GM21367 (cell line): ENCODE data around the gene TTC28.
"Not testable (repeated sequence)": the region's sequence is repeated elsewhere in the genome, so short reads cannot be mapped to it uniquely, and the experiment has no call there.

Source experiments
- ATAC-seq: cut with Tn5 transposase; IDR thresholded peaks from one replicate; pipeline ENCODE4 v1.9.1; 2021; ENCODE audit not compliant: unreplicated experiment

The TTC28 gene

DNA sequence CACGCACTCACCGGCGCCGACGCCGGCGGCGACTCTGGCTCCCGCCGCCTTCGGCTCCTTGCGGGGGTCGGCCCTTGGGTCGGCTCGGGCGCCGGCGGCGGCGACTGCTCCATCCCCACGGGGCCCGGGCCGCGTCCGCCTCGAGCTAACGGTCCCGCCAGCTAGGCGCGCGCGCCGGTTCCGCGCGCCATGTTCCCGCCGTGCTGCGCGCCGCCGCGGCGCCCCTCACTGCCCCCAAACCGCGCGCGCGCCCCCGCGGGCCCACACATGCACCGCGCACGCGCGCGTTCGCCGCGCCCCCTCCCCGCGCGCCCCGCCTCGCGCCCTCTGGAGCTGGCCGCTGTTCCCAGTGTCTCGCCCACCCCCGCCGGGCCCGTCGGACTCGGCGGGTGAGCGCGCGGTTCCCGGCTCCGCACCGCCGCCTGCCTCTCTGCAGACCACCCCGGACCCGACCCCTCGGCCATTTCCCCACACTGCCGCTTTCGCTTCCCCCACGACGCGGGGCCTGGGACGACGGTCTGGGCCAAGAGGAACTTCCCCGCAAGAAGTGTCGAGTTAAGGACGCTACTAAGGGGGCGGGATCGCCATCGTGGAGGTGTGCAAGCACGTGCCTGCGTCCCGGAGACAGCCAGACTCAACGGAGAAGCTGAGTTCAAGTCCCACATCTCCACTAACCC lies at the start of gene TTC28:
TSS of gene TTC28 (minus strand) at position 230 of the 677 bp plus-strand sequence. CDS start at position 113, 117 bp downstream.
- ATAC-seq = not testable (repeated sequence)

DNA sequence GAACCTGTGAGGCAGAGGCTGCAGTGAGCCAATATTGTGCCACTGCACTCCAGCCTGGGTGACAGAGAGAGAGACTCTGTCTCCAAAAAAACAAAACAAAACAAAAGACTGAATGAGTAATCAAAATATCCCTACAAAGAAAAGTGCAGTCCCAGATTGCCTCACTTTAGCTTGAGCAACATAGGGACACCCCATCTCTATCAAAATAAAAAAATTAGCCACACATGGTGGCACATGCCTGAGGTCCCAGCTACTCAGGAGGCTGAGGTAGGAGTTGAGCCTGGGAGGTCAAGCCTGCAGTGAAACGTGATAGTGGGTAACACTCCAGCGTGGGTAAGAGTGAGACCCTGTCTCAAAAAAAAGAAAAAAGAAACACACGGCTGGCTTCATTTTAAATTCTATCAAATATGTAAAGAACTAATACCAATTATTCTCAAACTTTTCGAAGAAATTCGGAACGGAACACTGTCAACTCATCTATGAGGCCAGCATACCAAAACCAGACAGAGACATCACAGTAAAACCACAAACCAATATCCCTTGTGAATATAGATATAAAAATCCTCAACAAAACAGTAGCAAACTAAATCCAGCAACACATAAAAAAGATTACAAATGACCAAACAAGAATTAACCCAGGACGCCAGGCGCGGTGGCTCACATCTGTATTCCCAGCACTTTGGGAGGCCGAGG lies 49.1 kb upstream of the TTC28 start:
- no peak for ATAC-seq

DNA sequence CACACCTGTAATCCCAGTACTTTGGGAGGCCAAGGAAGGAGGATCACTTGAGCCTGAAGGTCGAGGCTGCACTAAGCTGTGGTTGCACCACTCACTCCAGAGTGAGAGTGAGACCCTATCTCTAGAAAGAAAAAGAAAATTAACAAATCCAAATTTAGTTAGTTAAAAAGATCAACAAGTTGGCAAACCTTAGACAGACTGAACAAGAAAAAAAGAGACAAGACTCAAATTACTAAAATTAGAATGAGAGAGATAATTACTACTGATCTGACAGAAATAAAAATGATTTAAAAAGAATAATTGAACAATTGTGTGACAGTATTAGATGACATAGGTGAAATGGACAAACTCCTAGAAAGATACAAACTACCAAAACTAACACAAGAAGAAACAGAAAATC lies 48.4 kb upstream of the TTC28 start:
- no peak for ATAC-seq

DNA sequence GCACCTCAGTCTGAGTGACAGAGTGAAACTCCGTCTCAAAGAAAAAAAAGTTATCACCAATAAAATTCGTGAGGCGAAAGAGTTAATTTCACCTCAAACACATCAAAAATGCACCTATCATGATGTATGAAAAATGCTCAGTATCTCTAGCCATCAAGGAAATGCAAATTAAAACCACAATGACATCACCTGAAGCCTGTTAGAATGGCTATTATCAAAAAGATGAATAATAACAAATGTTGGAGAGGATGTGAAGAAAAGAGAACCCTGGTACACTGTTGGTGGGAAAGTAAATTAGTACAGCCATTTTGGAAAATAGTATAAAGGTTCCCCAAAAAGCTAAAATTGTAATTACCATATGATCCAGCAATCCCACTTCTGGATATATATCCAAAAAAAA lies 38.4 kb upstream of the TTC28 start:
- ATAC-seq = no peak

DNA sequence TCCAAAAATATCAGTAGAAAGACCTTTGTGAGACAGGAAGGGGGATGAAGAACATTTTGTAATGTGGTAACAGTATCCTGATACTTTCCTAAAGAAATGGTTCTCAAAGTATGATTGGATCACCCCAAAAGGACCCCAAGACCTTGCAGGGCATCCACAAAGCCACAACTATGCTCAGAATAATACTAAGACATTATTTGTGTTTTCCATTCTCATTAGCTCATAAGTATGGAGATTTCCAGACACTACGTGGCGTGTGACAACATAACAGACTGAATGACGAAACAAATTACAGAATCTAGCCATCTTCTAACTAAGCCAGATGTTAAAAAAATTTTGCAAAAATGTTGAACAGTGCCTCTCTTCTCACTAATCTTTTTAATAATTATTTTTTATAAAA lies 37.0 kb upstream of the TTC28 start:
- no peak for ATAC-seq

DNA sequence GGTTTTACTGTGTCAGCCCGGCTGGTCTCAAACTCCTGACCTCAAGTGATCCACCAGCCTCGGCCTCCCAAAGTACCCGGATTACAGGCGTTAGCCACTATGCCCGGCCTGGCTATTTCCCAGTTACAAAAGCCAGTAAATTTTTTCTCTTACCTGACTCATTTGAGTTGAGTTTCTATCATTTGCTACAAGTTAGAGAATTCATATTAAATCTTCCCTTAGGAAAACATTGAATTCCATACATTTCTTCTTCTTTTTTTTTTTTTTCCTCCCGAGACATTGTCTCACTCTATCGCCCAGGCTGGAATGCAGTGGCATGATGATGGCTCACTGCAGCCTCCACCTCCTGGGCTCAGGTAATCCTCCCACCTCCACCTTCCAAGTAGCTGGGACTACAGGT lies 36.0 kb upstream of the TTC28 start:
- no peak for ATAC-seq

DNA sequence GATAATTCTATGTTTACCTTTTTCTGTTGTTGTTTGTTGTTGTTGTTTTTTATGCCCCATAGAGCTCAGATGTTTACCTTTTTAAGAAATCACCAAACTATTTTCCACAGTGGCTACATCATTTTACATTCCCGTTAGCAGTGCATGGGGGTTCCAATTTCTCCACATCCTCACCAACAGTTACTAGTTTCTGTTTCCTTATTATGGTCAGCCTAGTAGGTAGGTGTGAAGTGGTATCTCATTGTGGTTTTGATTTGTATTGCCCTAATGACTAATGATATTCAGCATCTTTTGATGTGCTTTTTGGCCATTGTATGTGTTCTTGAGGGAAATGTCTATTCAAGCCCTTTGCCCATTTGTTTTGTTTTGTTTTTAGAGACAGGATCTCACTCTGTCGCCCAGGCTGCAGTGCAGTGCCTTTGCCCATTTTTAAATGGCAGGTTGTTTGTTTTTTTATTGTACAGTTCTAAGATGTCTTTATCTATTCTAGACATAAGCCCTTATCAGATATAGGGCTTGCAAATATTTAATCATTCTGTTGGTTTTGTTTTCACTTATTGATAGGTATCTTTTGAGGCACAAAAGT lies 34.5 kb upstream of the TTC28 start:
- ATAC-seq = no peak

DNA sequence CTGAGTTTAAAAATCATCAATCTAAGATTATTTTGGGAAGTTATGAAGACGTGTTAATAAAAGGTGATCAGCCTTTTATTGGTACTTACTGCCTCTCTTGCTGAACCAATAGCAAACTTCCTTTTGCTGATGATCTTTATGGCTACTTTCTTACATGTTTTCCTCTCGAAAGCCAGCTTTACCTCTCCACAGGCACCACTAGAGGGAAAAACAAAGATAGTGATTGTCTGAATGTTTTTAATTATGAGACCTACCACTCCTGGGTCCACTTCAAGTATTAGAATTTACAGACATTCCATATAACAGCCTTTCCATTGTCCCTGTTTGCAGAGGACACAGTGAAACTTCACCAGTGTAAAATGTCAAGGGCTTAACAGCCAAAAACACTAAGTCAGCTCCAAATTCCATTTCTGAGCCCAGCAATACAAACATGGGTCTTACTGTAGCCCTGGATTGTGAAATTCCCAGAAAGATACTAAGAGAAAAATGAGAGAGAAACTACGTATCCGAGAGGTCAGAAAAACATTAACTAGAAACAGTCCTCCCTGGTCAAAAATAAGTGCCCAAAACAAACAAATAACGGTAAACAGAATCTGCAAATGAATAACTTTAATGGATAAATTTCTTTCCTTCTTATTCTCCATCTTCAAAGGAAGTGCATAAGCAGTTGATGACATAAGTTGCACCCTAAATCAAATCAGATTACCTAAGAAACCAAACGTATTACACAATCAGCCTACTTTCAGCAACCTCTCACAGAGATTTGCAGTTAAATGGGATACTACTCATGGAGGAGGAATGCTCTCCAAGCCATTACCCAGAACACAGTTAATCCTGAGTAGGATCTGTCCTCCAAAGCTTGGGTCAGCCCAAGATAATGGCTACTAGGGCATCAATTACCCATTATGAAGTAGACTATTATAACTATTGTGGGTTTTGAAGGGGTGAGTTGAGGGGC lies 32.5 kb upstream of the TTC28 start:
- no peak for ATAC-seq

DNA sequence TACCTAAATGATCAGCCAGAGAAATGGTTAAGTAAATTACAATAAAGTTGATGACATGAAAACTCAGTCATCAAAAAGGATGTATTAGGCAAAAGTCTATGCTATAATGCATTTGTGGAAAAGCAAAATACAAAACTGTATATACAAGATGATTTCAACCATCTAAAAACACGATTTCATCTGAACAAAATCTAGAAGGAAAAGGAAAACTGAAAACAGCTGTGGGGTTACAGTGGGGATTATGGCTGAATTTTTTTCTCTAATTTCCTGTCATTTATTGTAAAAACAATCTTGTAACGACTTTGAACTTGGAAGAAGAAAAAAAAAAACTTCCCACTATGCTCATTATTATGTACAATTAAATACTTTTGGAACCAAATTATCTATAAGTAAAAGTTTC lies 31.7 kb upstream of the TTC28 start:
- ATAC-seq = no peak

DNA sequence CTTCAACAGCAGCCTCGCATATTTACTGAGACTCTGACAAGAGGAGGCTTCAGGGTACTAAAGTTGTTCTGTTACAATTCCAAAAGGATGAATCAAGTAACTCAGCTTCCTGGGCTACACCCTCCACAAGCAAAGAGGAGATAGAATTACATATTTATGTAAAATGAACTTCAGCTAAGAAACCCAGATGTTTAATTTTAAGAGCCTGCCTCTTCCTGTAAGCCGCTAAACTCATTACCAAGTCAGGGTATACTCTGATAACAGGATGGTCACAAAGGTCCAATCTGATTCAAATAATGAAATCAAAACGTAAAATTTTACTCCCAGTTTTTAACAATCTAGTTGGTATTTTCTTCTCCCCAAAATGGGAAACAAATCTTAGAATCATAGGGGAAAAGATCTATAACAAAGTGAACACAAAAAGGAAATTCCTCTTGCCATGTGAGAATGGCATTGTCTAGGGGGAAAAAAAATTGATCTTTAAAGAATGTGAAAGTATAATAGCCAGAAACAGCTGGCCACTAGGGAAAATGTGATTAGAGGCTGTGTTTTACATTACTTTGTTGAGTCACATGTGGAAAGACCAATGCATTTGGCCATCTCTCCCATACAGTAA lies 31.0 kb upstream of the TTC28 start:
- ATAC-seq = no peak

DNA sequence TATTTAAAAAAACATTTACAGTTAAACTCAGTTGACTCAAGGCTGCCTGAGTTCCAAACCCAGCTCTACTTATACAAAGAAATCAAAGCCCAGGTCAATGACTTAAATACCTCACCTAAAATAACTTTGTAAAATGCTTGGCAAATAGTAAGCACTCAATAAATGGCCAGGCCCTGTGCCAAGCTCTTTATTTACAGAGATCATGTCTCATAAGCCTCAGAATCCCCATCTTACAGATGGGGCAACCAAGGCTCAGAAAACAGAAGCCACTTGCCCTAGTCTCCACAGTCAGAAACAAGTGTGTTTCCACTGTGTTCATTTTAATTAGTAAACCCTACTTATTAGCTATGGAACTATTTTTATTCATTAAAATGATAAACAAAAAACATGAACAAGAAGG lies 30.5 kb upstream of the TTC28 start:
- no peak for ATAC-seq

DNA sequence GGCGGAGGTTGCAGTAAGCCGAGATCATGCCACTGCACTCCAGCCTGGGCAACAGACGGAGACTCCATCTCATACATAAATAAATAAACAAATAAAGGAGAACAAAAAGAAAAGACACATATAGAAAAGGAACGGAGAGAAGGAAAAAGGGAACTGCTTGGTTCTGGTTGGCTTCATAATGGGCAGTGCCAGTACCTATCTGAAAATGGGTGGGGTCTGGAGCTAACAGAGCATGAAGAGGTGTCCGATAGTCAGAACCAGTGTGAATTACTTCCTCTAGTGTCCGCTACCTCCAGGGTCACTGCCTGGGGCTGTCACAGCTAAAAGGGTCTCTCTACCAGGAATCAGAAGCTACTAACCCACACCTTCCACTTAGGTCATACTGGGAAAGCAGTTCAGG lies 27.2 kb upstream of the TTC28 start:
- ATAC-seq = no peak

DNA sequence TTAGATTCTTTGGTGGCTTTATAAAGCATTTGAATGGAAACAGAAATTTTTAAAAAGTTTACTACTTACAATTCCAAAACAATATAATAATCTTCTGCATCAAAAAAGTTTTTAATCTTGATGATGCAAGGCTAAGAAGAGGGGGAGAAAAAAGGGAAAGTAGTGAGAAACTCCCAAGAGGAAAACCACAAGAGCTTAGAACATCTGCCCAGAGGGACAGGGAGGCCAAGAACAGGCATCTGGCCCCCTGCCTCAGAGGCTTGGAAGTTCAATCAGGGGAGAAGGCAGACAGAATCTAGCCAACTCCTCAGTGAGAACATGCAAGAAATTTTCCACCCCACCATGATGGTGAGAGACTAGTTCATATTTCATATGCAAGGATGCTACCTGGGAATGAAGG lies 23.8 kb upstream of the TTC28 start:
- ATAC-seq = no peak

DNA sequence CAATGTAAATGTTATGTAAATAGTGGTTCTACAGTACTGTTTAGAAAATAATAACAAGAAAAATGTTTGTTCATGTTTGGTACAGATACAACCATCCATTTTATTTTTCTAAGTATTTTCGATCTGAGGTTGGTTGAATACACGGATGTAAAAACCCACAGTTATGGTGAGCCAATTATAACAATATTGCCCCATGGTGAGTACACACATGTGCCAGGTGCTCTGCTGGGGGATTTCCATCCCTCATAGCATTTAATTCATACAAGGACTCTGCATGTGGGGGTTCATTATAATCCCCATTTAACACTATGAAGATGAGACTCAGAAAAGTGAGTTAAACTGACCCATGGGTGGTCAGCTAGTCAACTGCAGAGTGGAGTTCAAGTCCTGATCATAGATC lies 23.3 kb upstream of the TTC28 start:
- no peak for ATAC-seq

DNA sequence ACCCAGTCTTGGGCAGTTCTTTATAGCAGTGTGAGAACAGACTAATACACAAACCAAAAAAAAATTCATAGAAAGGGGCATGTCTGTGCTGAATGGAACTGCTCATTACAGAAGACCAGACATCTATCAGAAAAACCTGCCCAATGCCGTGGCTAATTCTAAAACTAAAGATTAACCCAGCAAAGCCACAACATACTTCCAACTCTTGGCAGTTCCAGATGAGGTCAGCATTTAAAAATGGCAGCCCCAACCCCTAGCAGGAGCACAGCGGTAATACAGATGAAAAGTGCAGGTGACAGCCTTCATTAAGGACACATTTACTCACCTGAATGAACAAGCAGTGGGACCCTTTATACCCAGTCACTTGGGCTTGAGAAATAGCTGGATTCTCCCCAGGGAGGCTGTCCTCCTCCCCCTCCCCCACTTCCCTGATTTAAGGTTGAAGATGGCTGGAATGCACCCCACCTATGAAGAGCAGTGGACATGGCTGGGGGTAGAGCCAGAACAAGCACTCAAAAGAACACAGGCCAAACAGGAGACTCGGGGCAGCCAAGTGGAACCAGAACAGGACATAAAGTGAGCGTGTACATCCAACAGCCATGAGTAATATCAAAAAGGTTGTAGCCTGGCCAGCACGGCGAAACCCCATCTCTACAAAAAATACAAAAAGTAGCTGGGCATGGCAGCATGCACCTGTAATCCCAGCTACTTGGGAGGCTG lies 13.6 kb upstream of the TTC28 start:
- not testable (repeated sequence) for ATAC-seq

DNA sequence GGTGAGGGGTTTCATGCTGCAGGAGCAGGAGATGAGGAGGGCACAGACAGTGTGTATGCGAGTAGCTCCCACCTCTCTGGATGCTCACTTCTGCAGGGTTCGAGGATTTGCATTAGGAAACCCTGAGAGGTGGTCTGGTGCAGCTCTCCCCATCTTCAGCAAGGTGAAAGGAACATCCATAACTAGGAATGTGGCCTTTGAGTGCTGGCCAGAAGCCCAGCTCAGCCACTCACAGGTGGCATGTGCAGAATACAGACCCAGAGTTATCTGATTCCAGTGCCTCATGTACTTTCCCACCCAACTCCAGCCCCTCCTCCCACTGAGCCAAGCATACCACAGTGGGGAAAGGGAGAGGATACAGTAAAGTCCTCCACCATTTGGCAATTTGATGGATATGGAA lies 10.2 kb upstream of the TTC28 start:
- ATAC-seq = not testable (repeated sequence)

DNA sequence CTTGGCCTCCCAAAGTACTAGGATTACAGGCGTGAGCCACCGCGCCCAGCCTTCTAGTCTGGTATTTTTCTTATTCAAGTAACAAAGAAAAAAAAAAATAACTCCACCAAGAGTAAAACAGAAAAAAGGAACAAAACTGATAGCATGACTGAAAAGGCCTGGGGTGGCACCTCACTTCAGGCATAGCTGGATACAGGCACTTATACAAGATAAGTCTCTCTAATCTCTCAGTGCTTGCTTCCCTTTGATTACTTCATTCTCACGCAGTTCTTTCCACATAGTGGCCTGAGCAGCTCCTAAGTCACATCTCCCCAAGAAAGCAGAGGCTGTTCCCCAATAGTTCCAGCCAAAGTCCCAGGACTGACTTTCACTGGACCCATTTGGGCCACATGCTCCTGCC lies 3.3 kb upstream of the TTC28 start:
- not testable (repeated sequence) for ATAC-seq

DNA sequence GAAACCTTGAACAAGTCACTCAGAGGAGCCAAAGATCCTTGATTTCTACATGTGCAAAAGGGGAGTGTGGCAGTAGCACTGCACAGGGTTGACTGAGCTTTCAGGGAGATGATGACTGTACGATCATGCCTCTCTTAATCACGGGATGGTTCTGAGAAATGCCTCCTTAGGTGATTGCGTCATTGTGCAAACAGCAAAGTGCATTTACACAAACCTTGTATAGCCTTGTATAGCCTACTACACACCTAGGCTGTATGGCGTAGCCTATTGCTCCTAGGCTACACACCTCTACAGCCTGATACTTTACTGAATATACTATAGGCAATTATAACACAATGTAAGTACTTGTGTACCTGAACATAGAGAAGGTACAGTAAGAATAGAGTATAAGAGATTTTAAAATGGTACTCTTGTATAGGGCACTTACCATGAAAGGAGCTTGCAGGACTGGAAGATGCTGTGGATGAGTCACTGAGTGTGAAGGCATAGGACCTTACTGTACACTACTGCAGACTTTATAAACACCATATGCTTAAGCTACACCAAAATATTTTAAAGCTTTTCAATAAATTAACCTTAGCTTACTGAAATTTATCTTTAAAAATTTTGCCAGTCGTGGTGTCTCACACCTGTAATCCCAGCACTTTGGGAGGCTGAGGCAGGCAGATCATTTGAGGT lies 1.3 kb upstream of the TTC28 start:
- not testable (repeated sequence) for ATAC-seq

DNA sequence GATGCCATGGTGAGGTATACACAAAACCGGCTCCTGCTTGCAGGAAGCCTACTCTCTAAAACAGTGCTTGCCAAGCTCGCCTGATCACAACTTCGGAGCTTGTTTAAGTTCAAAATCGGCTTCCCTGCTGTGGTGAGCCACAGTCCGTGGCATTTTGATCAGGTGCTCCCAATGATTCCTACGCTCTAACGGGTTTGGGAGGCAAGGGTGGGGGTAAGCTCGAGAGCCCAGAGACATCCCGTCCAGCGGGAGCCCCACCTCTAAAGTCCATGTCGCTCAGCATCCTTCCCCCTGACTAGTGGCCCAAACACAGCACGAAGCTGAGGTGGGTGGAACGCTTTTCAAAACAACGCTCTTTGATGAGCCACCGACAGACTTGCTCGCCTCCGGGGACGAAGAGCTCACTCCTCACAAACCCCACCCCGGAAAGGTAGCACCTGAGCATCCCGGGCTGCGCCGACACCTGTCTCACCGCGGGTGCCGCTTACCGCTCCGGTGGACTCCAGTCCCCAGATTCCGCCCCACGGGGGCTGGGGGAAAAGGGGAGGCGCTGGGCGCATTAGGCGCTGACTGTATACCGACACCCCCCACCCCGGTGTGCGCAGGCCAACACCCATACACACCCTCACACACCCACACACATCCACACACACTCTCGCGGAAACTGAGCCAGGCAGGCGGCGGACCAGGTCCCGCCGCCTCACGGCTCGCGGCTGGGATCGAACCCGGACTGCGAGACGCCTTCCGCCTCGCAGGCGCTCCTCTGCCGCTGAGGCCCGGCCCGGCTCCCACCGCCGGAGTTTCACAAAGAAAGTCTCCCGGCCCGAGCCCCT lies 646 bp downstream of the TTC28 start:
- ATAC-seq = not testable (repeated sequence)
